Activated gamma-delta T cell (primary cell): ENCODE data around the gene LPCAT2.

ENCODE experiments used
- DNase-seq: peaks from one replicate; lab custom pipeline; 2025; lab: John Stamatoyannopoulos, UW
- total RNA-seq, 2 donors: gene quantifications; one replicate each; lab custom pipeline; 2026; lab: John Stamatoyannopoulos, UW

LPCAT2 gene, protein sequence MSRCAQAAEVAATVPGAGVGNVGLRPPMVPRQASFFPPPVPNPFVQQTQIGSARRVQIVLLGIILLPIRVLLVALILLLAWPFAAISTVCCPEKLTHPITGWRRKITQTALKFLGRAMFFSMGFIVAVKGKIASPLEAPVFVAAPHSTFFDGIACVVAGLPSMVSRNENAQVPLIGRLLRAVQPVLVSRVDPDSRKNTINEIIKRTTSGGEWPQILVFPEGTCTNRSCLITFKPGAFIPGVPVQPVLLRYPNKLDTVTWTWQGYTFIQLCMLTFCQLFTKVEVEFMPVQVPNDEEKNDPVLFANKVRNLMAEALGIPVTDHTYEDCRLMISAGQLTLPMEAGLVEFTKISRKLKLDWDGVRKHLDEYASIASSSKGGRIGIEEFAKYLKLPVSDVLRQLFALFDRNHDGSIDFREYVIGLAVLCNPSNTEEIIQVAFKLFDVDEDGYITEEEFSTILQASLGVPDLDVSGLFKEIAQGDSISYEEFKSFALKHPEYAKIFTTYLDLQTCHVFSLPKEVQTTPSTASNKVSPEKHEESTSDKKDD
- total RNA-seq: 0.51 to 6.8 reads per million in 2 donors

DNA sequence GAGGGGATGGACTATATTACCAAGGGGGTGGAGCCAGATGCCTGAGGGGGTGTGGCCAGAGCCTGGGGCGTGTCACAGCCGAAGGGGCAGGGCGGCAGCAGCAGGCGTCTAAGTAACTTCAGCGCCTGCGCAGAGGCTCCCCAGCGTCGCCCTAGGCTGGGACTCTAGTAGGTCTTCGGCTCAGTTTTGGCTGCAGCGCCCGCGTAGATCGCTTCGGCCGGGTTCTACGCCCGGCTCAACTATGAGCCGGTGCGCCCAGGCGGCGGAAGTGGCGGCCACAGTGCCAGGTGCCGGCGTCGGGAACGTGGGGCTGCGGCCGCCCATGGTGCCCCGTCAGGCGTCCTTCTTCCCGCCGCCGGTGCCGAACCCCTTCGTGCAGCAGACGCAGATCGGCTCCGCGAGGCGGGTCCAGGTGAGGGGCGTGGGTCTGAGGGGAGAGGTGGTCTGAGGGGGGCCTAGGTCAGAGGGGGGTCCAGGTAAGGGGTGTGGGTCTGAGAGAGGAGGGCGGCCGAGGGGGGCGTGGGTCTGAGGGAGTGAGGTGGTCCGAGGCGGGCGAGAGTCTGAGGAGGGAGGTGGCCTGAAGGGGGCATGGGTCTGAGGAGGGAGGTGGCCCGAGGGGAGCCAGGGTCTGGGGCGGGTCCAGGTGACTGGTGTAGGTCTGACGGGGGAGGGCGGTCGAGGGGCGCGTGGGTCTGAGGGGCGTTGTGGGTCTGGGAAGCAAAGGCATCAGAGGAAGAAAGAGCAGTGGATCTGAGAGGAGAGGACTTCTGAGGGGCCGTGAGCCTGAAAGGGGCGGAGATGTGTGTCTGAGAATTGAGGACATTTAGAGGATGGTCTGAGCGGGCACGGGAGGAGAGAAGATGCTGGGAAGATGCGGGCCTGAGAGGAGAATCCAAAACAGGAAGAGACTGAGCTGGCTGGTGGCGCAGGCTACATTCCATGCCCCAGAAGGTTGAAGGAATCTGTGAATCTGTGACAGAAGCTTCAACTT lies at the start of gene LPCAT2:
LPCAT2 (plus strand) TSS at position 132 of the 991 bp plus-strand sequence; CDS start at position 242, 110 bp downstream.
- DNase-seq: no peak

DNA sequence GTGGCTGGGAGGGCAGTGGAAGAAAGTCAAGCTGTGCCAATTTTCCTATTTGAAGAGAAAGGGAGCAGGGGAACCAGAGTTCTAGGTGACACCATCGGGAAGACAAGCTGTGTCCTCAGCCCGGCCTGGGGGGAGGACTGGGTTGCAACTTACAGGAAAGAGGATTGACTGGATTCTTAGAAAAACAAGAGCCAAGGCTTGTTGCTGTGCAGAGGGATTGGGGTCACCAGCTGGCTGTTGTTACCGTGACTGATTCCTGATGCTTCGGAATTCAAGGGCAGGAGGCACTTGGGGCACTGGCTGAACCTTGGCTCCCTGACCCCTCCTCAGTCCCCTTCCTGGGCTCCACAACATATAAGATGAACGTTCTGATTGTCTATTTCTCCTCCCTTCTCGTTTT lies 46.6 kb upstream of the LPCAT2 start:
- DNase-seq: no peak

DNA sequence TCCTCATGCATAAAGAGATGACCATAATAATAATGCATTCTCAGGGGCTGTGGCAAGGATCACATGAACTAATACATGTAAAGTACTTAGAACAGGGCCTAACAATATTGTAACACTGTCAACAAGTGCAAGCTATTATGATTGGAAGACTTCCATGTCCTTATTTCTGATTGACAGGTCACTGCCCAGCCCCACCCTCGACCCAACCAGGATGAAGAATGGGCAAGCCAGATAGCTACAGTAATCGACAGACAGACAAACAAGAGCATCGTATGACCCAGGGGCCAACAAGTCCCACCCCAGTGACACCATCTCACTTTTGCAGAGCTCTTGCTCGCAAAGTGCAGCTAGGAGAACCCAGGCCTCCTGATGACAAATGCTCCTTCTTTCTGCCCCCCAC lies 44.5 kb upstream of the LPCAT2 start:
- DNase-seq: no peak

DNA sequence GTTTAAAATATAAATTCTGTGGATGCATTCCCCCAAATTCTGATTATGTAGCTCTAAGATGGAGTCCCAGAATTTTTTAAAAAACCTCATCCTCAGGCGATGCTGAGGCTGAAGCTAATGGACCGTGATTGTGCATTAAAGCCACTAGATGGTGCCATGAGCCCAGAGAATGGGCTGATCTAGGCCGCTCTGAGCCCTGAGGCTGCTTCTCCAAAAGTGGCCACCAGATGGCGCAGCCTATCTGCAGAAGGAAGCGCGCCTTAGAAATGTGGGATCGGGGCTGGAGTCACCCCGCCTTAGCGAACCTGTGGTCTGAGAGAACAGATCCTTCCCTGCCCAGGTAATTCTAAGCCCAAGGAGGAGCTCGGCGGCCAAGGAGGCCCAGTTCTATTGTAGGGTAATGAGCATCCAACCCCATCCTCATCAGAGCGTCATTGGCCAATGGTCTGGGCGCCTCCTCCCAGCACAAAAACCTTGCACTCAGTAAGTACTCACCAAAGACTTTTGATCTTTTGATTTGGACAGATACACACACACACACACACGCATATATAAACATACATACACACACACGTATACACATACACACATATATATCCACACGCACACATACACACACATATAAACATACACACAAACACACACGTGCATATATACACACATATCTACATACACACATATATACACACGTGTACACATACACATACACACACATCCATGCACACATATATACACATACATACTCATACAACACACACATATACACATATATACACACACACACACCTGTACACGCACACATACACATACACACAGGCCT lies 43.6 kb upstream of the LPCAT2 start:
- no peak for DNase-seq

DNA sequence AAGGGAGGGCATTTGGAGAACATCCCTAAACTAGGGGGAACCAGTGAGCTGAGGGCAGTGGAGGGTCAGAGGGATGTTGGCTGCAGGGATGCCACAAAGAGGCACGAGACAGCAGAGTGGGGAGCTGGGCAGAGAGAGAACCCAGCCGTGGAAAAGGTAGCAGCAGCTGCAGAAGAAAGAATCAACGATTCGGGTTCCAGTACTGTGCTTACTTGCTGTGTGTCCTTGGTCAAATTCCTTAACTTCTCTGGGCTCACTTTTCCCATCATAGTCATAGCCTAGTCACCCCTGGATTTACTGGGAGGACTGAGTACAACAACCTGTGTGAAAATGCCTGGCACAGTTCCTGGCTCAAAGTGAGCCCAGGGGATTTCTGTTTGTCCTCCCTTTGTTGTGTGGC lies 42.7 kb upstream of the LPCAT2 start:
- no peak for DNase-seq

DNA sequence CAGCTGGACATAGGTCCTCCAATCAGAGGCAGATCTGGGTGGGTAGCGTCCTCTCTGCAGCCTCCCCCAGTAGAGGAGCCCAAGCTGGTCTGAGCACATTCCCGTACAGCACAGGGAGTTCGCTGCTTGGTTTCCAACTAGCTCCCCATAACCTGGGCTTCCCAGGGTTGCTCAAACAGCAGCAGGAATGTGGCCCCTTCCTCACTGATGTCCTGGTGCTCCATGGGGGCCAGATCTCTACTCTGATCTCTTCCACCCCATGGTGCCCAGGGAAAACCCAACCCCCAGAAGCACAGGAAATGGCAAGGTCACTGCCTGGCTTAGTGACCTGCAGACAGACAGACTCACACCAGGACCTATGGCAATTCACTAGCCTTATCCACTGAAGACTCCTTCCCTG lies 41.0 kb upstream of the LPCAT2 start:
- no peak for DNase-seq

DNA sequence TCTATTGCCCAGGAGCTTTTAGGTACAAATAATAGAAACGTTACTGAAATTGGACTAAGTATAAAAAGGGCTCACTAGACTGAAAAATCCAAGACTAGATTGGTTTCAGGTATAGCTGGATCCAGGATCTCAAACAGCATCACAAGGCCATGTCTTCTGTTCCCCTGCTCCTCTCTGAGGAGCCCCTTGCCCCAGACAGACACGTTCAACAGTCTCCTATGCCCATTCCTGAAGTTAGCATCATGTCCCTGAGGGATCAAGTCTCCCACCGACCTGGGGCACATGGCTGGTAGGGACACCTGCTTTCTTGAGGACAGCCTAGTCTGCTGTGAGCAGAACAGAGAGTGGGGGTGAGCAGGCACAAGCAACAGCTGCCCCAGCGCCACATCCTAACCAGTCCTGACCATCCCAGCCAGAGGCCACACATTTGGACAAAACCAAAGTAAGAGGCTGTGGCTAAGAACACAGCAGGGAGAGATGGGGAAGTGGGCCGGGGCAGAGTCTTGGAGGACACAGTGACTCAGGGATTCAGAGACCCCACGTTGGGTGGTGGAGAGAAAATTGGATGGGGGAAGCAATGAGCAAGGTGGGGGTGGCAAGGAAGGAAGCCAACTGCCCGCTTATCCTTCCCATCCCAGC lies 40.4 kb upstream of the LPCAT2 start:
- no peak for DNase-seq

DNA sequence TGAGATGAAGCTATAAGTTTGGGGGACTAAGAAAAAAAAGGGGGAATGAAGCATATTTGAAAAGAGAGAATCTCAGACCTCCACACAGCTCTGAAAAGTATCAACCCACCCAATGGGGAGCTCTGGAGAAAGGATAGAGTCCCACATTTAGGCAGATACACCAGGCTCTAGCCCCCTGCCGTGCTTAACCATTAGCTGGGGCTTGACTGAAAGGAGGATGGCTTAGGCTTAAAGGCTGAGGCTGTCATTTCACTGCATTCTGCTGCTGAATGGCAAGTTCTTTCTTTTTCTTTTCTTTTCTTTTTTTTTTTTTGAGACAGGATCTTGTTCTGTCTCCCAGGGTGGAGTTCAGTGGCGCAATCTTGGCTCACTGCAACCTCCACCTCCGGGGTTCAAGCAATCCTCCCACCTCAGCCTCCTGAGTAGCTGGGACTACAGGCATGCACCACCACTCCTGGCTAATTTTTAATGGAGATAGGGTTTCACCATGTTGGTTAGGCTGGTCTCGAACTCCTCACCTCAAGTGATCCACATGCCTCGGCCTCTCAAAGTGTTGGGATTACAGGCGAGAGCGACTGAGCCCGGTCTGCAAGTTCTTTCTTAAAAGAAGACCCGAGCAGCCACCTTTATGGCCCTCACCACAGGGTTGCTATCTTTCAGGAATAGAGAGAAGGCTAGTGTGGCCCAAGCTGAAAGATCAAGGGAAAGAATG lies 38.9 kb upstream of the LPCAT2 start:
- DNase-seq: no peak

DNA sequence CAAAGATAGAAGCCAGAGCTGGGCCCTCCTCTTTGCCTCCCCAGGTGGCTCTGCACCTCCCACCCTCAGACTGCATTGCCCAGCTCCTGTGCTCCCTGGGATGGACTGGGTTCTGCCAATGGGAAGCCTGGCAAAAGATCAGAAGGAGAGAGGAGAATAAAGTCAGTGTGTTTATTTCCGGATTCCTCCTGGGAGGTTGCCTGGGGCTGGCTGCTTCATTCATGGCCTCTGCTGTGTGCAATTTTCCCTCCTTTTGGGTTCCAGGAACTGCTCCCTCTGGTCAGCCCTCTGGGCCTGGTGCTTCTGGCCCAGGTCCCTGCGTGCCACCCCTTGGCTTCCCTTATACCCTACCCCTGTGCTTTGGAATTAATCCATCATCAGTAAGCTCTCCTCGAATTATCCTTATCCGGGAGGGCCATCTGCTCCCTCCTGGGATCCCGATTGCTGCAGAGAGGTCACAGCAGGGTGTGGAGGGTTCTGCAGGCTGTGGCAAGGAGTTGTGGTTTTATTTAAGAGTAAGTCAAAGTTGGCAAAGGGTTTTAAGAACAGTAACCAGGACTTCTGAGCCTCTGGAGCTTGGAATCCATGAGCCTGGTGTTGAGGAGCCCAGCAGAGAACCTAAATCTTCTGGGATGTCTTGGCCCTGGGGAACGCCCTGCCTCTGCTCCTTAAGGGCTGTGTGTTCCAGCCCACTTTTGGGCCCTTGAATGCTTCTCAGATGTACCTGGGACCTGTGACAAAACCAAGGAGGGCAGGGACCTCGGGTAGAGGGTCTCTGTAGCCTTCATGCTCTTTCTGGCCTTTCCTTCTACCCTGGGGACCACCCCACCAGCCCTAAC lies 38.1 kb upstream of the LPCAT2 start:
- DNase-seq: no peak

DNA sequence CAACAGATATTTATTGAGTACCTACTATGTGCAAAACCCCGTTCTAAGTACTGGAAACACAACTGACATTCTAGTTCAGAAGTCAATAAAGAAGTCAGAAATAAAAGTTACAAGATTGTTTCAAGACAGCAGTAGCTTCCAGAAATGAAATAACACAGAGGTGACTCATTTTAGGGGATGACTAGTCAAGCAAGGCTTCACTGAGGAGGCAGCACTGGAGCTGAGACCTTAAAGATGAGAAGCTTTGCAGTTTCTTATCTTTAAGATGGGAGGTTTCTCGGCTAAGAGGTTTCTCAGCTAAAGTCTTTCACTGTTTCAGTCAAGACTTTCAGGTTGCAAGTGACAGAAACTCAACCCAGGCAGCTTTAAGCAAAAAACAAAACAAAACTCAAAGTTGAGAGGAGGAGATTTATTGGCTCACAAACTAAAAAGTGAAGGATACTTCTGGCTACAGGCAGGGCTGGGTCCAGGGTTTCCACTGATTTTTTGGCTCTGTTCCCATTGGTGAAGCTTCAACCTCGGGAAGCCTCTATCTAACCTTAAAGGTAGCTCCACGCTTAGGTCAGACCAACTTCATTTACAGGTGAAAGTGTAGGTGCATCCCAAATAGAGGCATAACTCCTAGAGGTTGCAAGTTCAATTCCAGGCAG lies 37.3 kb upstream of the LPCAT2 start:
- no peak for DNase-seq

DNA sequence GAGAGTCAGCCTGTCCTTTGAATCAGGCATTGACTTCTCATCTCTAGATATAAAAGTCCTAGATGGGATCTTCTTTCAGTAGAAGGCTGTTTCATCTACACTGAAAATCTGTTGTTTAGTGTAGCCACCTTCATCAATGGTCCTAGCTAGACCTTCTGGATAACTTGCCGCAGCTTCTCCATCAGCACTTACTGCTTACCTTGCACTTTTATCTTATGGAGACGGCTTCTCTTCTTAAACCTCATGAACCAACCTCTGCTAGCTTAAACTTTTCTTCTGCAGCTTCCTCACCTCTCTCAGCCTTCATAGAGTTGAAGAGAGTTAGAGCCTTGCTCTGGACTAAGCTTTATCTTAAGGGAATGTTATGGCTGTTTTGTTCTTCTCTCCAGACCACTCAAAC lies 35.3 kb upstream of the LPCAT2 start:
- DNase-seq: no peak

DNA sequence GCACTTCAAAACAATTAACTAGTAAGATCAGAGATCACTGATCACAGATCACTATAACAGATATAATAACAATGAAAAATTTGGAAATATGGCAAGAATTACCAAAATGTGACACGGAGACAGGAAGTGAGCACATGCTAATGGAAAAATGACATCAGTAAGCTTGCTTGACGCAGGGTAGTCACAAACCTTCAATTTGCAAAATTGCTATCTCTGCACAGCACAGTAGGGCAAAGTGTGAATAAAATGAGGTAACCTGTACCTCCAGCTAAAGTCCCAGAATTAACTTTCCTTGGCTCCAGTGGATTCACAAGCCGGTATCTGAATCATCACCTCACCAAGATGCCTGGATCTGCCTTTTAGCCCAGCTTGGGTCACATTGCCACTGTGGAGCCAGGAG lies 34.1 kb upstream of the LPCAT2 start:
- no peak for DNase-seq

DNA sequence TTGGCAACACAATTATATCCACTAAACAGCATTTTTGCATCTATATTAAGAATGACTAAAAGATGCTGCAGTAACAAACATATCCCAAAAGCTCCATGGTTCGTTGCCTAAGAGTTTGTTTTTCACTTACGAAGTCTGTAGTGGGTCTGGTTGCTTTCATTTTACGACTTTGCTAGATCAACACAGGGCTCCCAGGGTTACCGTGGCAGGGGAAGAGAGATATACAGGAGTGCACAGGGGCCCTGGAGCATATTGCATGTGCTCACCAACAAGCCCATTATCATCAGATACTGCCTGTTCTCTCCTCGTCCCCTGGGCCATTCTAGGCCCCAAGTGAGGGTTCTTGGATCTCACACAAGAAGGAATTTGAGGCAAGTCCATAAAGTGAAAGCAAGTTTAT lies 33.0 kb upstream of the LPCAT2 start:
- DNase-seq: no peak

DNA sequence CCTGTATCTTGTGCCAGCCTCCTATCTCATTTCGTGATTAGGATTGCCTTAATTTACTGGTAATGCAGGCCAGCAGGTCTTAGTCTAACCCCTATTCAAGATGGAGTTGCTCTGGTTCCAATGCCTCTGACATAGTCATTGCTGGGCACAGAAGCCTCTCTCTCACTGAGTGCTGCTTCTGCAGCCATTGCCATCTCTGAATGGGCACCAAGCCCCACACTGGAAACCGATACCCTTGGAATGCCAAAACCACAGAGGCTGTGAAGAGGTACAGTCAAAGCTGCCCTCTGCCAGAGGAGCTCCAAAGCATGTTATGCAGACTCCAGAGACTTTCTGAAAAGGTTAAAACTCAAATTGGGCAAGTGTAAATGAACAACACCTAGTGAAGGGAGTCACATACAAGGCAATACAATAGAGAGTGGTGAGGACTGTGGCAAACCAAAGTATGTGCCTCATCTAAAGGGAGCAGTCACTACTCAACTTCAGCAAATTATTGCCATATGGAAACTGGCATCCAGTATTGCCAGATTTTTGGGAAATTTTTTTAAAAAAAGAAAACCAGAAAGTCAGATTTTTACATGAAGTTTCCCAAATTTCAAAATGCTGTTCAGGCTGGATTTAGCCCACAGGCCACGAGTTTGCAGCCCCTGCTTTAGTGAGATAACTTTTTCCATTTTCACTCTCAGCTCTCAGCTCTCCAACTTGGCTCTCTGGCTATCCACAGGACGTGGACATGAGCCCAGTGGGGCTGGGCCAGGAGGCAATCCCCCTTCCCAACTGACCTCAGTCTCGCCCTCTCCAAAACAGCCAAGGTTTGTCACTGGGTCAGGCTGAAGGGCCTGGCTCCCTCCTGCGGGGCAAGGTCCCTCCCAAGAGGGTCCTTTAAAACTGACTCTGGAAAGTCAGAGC lies 32.0 kb upstream of the LPCAT2 start:
- no peak for DNase-seq

DNA sequence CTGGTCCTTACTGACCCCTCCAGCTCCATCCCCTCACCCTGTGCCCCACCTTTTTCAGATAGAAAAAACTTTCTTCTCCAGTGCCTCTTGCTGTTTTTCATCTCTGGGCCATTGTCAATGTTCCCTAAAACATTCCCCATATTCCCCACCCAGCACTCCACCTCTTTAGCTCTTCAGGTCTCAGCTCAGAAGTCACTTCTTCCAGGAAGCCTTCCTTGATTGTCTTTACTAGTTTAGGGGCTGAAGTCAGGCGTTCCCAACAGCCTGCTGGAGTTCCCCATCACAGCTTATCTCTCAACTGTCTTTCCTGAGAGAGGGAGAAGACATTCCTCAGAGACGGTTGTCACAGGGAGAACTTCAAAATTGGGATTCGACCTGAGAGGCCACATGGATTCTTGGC lies 31.1 kb upstream of the LPCAT2 start:
- no peak for DNase-seq

DNA sequence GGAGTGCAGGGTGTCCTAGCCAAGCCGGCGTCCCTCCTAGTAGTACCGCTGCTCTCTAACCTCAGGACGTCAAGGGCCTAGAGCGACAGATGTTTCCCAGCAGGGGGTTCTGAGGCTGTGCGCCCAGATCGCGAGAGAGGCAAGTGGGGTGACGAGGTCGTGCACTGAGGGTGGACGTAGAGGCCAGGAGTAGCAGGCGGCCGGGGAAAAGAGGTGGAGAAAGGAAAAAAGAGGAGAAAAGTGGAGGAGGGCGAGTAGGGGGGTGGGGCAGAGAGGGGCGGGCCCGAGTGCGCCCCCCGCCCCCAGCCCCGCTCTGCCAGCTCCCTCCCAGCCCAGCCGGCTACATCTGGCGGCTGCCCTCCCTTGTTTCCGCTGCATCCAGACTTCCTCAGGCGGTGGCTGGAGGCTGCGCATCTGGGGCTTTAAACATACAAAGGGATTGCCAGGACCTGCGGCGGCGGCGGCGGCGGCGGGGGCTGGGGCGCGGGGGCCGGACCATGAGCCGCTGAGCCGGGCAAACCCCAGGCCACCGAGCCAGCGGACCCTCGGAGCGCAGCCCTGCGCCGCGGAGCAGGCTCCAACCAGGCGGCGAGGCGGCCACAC lies 29.9 kb upstream of the LPCAT2 start, which contains the start of gene MMP2:
MMP2 (plus strand) TSS at position 372 of the 603 bp plus-strand sequence. CDS start 282 bp downstream, outside the sequence.
- no peak for DNase-seq

DNA sequence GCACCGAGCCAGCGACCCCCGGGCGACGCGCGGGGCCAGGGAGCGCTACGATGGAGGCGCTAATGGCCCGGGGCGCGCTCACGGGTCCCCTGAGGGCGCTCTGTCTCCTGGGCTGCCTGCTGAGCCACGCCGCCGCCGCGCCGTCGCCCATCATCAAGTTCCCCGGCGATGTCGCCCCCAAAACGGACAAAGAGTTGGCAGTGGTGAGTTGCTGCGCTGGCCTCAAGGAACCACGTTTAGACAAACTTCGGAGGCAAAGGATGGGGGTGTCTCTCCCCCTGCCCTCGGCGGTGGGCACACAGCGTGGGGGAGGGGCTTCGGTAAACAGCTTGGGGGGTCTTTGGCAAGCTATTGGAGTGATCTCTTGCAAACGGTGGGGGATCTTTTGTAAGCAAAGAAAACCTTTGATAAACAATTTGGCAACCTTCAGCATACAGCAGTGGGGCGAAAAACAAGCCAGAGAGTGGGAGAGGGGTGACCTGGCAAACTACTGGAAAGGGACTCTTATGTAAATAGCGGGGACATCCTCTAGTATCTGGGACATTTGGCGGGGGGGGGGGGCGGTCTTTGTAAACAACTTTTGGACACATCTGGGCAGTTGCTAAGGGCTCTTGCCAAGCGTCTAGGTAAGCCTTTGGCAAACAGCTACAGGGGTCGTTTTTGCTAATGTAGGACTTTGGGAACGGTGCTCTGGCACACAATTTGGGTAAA lies 29.3 kb upstream of the LPCAT2 start:
- no peak for DNase-seq
